Panc1 (cell line): ENCODE data around the gene C16orf78. TPM values are rescaled to one million over a fixed set of nuclear protein-coding genes. Genes with fewer than 3 reads are reported as not detected.

ENCODE experiments used
- ATAC-seq: fragments of 200-7000 bp; cut with Tn5 transposase; 2 replicates; pipeline ENCODE4 v1.9.1; 2020; ENCODE audit warnings: mild to moderate bottlenecking, moderate library complexity
- BruUV-seq: library from RNA; stranded (reverse); fragments of 400-500 nt; replicated peaks from 2 replicates; lab custom pipeline; 2021; lab: Mats Ljungman, UMichigan
- CTCF ChIA-PET: fragments of 300-600 bp; sonication (Branson Sonifier 250); formaldehyde crosslinking; loops from one replicate; lab custom pipeline; 2022; ENCODE audit warnings: antibody characterized with exemption; lab: Charles Lee
- POLR2A ChIA-PET: fragments of 300-600 bp; sonication (Branson Sonifier 250); formaldehyde crosslinking; loops from one replicate; lab custom pipeline; 2022; ENCODE audit warnings: antibody characterized with exemption; lab: Charles Lee
- DNase-seq: peaks from one replicate; pipeline ENCODE4 v3.0.0-alpha.2; 2010; ENCODE audit warnings: low read depth, low spot score
- H3K27ac ChIP-seq: 2 replicates; pipeline ENCODE4 v1.5.1; 2011; ENCODE audit warnings: mild to moderate bottlenecking, low read length, inconsistent platforms
- H3K27me3 ChIP-seq: fragments of 200-500 bp; sonication (Bioruptor generic); 2 replicates; pipeline ENCODE4 v1.6.0; 2014; ENCODE audit warnings: low read length, inconsistent platforms; ENCODE audit not compliant: control insufficient read depth, insufficient read depth
- H3K36me3 ChIP-seq: fragments of 200-500 bp; sonication (Bioruptor generic); 2 replicates; pipeline ENCODE4 v1.5.1; 2014; ENCODE audit warnings: inconsistent platforms, mild to moderate bottlenecking, low read length, moderate library complexity; ENCODE audit not compliant: control insufficient read depth, insufficient read depth
- H3K4me1 ChIP-seq: 2 replicates; pipeline ENCODE4 v1.5.1; 2011; ENCODE audit warnings: inconsistent platforms, mild to moderate bottlenecking, low read length, moderate library complexity; ENCODE audit not compliant: control insufficient read depth, insufficient read depth
- H3K4me3 ChIP-seq, 2 experiments: 2 replicates each; pipeline ENCODE4 v1.5.1; 2011 to 2012; ENCODE audit warnings: low read depth in 2 of 2, low read length in 2 of 2, mild to moderate bottlenecking in 2 of 2, inconsistent platforms in 1 of 2, moderate library complexity in 1 of 2
- H3K9me3 ChIP-seq: fragments of 200-500 bp; sonication (Bioruptor generic); 2 replicates; pipeline ENCODE4 v1.5.1; 2014; ENCODE audit warnings: low read depth, mild to moderate bottlenecking, inconsistent platforms, low read length, moderate library complexity; ENCODE audit not compliant: control insufficient read depth, insufficient read depth
- POLR2AphosphoS5 ChIP-seq: IDR thresholded peaks from 2 replicates; pipeline ENCODE4 v1.6.1; 2012; ENCODE audit warnings: mild to moderate bottlenecking, low read depth, low read length, moderate library complexity
- REST ChIP-seq, 2 experiments: IDR thresholded peaks; 2 replicates each; pipeline ENCODE4 v1.6.1; 2011 to 2012; ENCODE audit warnings: low read depth in 2 of 2, control low read depth in 1 of 2, low read length in 1 of 2, mild to moderate bottlenecking in 1 of 2, moderate library complexity in 1 of 2; ENCODE audit not compliant: insufficient read depth in 1 of 2
- SIN3A ChIP-seq: IDR thresholded peaks from 2 replicates; pipeline ENCODE4 v1.6.1; 2012; ENCODE audit warnings: low read depth, mild to moderate bottlenecking, low read length, moderate library complexity, borderline replicate concordance; ENCODE audit not compliant: insufficient read depth
- TCF7L2 ChIP-seq: IDR thresholded peaks from 2 replicates; pipeline ENCODE4 v1.6.1; 2011; ENCODE audit warnings: mild to moderate bottlenecking, low read depth, low read length, inconsistent platforms
- in situ Hi-C: cut with HindIII; loops from 2 replicates; pipeline ENCODE4 v1.10.0; 2016; ENCODE audit warnings: low sequenced_read_pairs, low pct_unique_long_range_greater_than_20kb
- intact Hi-C: fragments of 100-400 bp; cut with micrococcal nuclease; formaldehyde crosslinking; loops from one replicate; pipeline ENCODE4 v1.10.0; 2022; ENCODE audit not compliant: unreplicated experiment
- total RNA-seq: library from RNA; stranded (reverse); gene quantifications from one replicate; pipeline ENCODE4 v1.2.1, GENCODE V29; 2021; ENCODE audit not compliant: unreplicated experiment
- TF ChIP-seq, protein P1 (sequence below): fragments of 450-650 bp; IDR thresholded peaks from 2 replicates; pipeline ENCODE4 v1.5.1; 2017; ENCODE audit warnings: mild to moderate bottlenecking

The C16orf78 gene
- total RNA-seq, 1 experiment from 2014 or later = not detected

- H3K27ac ChIP-seq = no peak overlapping the region
- ChIA-PET POLR2A (no interaction called here), CTCF (no interaction called here)
- no TSS peak for BruUV-seq
- intact Hi-C loops = no loop called here
- no peaks in the 10 kb centered on the region for H3K36me3 ChIP-seq
- no peak overlapping the region for H3K4me3 ChIP-seq
- H3K9me3 ChIP-seq = no peaks in the 10 kb centered on the region
- no peak for ATAC-seq
- DNase-seq = no peak
- in situ Hi-C loops = no loop called here
- no peak for TF ChIP-seq REST (IDR thresholded peaks at IDR 0.05; ENCODE audit: insufficient read depth in 1 of 2, low read depth in 2 of 2, low read length in 1 of 2)
- TF ChIP-seq, protein P1, sequence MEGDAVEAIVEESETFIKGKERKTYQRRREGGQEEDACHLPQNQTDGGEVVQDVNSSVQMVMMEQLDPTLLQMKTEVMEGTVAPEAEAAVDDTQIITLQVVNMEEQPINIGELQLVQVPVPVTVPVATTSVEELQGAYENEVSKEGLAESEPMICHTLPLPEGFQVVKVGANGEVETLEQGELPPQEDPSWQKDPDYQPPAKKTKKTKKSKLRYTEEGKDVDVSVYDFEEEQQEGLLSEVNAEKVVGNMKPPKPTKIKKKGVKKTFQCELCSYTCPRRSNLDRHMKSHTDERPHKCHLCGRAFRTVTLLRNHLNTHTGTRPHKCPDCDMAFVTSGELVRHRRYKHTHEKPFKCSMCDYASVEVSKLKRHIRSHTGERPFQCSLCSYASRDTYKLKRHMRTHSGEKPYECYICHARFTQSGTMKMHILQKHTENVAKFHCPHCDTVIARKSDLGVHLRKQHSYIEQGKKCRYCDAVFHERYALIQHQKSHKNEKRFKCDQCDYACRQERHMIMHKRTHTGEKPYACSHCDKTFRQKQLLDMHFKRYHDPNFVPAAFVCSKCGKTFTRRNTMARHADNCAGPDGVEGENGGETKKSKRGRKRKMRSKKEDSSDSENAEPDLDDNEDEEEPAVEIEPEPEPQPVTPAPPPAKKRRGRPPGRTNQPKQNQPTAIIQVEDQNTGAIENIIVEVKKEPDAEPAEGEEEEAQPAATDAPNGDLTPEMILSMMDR = no peak
- no peak for TF ChIP-seq POLR2AphosphoS5
- no peak for TF ChIP-seq TCF7L2
- no peak for TF ChIP-seq SIN3A
- no peaks in the 10 kb centered on the region for H3K4me1 ChIP-seq
- peaks cover 5% of the 10 kb centered on the region; the same call in 1 of the 2 replicates for H3K27me3 ChIP-seq
Observed at GRCh38 chr16:49434733-49435132, 61.1 kb downstream of the C16orf78 start.

DNA sequence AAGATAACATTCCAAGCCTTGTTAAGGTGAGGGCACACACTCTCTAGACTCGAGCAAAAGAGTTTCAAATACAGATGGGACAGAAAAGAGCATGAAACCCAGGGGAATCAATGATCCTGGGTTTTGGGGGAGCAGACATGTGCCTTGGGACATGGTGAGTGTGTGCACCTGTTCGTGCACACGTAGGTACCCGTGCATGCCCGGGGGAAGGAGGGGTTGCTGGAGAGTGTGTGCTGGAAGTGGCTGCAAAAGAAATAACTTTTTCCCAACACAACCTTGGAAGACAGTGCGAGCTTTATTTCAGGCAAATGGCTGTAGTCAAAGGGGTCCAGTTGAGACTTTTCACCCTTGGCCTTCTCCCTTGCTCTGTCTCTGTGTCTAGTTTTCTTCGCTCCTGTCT is 62.6 kb downstream of the C16orf78 start:
- H3K4me1 ChIP-seq = no peaks in the 10 kb centered on the region
- CTCF ChIA-PET = no interaction called here
- H3K36me3 ChIP-seq = no peaks in the 10 kb centered on the region
- in situ Hi-C loops = no loop called here
- no peak overlapping the region for H3K27ac ChIP-seq
- POLR2A ChIA-PET = no interaction called here
- ATAC-seq = no peak
- no peak overlapping the region for H3K4me3 ChIP-seq
- no peak for DNase-seq
- no peaks in the 10 kb centered on the region for H3K9me3 ChIP-seq
- H3K27me3 ChIP-seq = peaks cover 3% of the 10 kb centered on the region; the same call in 1 of the 2 replicates
- TF ChIP-seq TCF7L2 (no peak), POLR2AphosphoS5 (no peak), REST (IDR thresholded peaks at IDR 0.05; ENCODE audit: insufficient read depth in 1 of 2, low read depth in 2 of 2, low read length in 1 of 2) (no peak), SIN3A (no peak)
- TF ChIP-seq, protein P1 = no peak
- BruUV-seq = no TSS peak
- intact Hi-C loops = no loop called here
